ENCODE data around the gene CEP250. TPM values are rescaled to one million over a fixed set of nuclear protein-coding genes. Genes with fewer than 3 reads are reported as not detected.
"Not testable (repeated sequence)": the region's sequence is repeated elsewhere in the genome, so short reads cannot be mapped to it uniquely, and the experiment has no call there.

CEP250 gene
- polyA plus RNA-seq, 4 donors = 41.3 to 67.2 (median 47.3) TPM

DNA sequence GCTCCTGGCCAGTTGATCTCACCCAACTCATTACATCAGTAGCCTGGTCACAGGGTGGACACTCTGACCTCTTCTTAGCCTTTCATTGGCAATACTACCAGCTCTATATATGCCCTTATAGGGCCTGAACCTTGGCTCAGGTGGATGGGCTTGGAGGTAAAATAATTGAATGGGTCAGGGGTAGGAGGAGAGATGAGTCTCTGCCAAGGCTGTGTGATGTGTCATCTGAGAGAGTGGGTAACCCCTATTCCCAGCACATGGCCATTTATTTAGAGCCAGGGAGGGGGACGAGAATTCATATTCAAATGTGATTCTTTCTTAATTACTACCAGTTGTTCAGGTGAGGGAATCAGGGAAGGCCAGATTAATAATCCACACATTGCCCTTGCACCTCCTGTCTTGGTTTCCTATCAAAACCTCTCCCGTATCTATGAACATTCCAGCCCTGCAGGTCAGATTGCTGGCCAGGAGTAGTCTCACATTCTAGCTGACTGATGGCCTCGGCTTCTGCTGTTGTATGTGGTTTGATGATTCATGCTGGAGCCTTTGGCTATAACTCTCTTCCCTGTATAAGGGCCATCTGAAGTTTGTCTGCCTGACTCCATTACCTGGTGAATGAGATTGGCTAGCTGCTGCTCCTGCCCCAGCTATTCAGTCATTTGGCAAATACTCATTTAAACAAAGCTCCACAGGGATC lies 60.7 kb downstream of the CEP250 start:
- DNase-seq (ENCODE audit: low read depth in 4 of 4, low spot score in 3 of 4) = no peak

DNA sequence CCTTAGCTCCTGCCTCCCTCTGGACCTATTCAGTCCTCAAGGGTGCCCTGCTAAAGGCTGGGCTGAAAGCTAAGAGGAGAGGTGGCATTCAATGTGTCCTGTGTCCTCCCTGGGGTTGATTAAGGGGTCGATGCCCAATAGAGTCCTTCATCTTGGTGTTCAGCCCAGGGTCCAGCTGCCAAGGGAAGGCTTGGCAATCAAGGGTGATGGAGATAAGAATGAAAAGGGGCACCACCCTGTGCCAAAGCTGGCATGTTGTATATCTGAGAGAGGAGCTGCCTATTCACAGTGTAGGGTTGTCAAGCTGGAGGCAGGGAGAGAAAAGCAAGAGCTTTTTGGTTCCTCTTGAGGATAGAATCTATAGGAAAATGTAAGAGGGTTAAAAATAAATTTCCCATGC lies 61.7 kb downstream of the CEP250 start:
- DNase-seq (ENCODE audit: low read depth in 4 of 4, low spot score in 3 of 4) = no peak

DNA sequence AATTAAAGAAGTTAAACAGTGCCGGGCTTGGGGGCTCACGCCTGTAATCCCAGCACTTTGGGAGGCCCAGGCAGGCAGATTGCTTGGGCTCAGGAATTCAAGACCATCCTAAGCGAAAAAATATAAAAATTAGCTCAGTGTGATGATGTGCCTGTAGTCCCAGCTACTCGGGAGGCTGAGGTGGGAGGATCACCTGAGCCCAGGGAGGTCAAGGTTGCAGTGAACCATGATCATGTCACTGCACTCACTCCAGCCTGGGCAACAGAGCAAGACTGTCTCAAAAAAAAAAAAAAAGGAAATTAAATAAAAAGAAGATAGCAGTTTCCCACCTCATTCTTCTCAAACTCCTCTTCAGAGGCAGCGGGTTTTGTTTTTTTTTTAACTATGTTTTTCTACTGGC lies 62.4 kb downstream of the CEP250 start:
- DNase-seq (ENCODE audit: low read depth in 4 of 4, low spot score in 3 of 4) = not testable (repeated sequence)

DNA sequence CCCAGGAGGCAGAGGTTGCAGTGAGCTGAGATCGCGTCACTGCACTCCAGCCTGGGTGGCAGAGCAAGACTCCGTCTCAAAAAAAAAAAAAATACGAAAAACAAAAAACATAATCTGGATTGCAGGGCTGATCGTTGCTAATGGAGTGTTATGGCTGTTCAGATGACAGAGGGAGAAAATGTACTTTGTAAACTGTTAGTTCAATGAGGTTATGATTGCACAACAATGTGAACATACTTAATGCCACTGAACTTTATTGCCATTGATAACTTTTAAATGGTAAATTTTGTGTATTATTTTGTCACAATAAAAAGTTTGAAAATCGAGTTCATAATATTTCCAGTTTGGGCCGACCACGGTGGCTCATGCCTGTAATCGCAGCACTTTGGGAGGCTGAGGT lies 63.6 kb downstream of the CEP250 start:
- DNase-seq (ENCODE audit: low read depth in 4 of 4, low spot score in 3 of 4) = no peak

DNA sequence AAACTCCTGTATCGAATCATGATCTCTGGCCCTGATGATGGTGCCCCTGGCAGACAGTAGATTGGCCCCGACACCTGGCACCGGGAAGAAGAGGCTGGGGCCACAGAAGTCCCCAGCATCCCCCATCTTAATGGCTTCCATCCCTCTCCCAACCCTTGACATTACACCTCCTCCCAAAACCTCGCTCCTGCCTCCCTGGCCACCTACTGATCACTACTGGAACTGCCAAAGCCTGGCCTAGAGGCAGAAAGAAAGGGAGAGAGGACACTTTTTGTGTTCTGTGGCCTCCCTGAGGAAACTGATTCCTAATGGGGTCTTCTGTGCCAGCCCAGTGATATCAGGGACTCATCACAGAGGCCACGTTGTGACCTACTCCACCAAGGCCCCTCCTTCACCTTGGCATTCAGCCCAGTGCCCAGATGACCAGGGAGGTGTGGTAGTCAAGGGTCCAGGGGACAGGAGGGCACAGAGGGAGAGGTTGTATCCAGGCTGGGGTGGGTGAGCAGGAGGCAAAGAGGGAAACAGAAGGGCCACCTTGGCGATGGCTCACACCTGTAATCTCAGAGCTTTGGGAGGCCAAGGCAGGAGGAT lies 68.0 kb downstream of the CEP250 start:
- no peak for DNase-seq (ENCODE audit: low read depth in 4 of 4, low spot score in 3 of 4)

DNA sequence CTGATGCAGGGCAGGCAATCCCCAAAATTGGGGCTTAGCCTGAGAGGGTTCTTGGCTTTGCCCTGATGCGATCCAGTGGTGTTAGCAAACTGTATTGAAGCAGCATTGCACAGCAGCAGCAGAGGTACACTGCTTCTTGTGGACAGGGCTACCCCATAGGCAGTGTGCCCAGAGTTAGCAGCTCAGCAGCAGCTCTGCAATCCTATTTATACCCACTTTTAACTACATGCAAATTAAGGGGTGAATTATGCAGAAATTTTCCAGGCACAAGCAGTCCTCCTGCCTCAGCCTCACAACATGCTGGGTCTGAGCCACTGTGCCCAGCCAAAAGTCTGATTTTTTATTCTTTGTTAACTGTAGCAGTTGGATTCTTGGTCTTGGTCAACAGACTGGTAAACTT lies 70.2 kb downstream of the CEP250 start:
- no peak for DNase-seq (ENCODE audit: low read depth in 4 of 4, low spot score in 3 of 4)

DNA sequence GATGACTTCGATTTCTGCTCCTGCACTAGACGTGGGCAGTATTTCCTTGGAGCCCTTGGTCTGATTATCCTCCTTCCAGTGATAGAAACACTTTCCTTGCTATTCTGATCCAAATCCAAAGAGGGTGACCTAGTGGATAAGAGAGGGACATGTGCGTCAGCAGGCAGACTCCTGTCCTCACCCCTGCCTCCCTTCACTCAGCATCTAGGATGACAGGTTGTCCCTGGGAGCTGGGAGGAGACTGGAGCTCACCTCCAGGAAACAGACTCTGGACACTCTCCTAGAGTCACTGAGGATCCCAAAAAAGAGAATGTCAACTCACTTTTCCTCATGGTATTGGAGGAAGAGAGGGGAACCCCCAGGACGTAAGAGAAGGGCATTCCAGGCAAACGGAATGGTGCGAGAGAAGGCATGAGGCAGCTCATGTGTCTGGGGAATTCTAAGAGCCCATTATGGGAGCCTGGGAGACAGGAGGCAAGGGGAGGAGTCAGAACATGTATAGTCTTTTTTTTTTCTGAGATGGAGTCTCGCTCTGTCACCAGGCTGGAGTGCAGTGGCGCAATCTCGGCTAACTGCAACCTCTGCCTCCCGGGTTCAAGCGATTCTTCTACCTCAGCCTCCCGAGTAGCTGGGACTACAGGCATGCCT lies 71.8 kb downstream of the CEP250 start:
- DNase-seq (ENCODE audit: low read depth in 4 of 4, low spot score in 3 of 4) = no peak

DNA sequence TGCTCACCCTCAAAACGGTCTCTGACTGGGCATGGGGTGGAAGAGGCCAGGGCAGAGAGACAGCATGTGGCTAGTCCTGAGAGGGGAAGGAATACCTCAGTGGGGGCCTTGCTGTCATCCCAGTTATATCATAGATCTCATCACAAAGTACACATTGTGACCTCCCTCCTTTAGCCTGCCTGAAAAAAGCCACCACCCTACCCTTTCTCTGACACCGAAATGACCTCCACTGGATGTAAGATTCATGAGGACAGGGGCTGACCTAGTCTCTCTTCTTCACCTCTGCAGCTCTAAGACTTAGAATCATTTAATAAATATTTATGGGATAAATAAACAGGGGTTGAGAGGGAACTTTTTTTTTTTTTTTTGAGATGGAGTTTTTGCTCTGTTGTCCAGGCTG lies 74.2 kb downstream of the CEP250 start, which contains the start of gene C20orf173:
TSS of gene C20orf173 (minus strand) at position 101 of the 400 bp plus-strand sequence. CDS start 279 bp downstream, outside the sequence.
- no peak for DNase-seq (ENCODE audit: low read depth in 4 of 4, low spot score in 3 of 4)

DNA sequence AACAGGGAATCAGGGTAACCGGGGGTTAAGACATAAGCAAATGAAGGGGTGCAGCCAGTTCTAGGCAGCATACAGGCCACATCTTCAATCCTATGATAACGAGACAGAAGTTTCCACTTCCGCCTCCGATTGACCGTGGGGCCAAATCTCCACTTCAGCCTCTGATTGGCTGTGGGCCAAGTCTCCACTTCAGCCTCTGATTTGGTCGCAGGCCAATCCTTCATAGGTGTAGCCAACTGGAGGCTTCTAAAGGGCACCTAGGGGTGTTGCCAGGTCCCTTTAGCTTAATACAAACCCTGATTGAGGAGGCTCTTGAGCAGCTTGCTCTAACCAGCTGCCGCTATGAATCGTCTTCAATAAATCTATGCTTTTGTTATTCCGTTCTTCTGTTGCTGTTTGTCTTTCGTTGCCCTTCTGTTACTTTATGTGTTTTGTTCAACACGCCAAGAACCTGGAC lies 84.4 kb downstream of the CEP250 start:
- peak in 1 of 4 donors; percentile 36 for DNase-seq (ENCODE audit: low read depth in 4 of 4, low spot score in 3 of 4)

DNA sequence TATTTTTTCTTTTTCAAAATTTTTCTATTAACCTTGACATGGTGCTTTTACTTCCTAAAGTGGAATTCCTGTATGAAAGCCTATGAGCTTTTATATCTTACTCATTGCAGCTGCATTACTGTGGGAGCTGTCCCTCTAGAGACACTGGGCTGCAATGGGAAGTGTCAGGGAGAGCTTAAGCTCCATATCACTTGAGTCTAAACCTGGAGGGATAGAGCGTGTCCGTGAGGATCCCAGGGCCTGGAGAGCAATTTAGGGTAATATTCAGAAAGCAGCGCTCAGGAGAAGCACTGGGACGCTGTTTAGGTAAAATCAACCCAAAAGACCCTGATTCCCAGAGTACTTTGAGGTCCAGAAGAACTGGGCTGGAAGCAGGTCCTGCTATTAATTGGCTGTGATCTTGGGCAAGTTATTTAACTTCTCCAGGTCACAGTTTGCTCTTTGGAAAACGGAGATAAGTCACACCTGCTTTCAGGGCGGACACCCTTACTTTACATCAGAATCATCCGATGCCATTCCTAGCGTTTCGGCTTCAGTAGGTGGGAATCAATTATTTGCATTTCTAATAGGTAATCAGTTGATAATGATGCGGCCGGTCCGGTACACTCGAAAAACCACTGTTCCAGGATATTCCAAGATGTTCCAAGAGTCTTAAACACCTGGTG lies 85.9 kb downstream of the CEP250 start:
- no peak for DNase-seq (ENCODE audit: low read depth in 4 of 4, low spot score in 3 of 4)

DNA sequence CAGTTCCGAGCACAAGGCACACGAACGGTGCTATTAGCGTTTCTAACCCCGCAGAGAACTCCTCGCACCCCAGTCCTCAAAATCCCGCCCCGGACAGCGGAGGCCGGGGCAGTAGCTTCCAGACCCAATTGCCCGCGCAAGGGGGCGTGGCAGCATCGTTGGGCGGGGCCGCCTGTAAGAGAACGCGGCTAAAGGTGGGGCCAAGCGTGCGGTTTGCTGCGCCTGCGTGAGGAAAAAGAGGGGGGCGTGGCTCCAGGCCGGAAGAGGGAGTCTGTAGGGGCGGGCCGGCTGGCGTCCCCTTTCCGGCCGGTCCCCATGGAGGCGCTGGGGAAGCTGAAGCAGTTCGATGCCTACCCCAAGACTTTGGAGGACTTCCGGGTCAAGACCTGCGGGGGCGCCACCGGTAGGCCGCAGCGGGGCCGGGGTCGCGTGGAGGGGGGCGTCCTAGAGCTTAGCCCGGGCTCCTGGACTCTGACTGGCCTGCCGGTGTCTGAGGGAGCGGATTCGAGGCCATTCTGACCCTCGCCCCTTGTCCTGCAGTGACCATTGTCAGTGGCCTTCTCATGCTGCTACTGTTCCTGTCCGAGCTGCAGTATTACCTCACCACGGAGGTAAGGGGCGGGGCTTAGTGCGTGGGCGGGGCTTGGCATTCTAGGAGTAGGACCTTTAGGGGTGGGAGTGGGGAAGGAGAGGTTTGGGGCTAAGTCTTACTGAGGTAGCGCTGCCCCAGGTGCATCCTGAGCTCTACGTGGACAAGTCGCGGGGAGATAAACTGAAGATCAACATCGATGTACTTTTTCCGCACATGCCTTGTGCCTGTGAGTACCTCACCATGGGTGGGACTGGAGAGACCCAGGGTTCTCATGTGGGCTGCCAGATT lies 86.6 kb downstream of the CEP250 start, which contains the start of gene ERGIC3:
TSS of gene ERGIC3 (plus strand) at position 296 of the 880 bp plus-strand sequence. CDS start at position 316, 20 bp downstream.
- peak; percentile 83 to 91 (median 90) for DNase-seq (ENCODE audit: low read depth in 4 of 4, low spot score in 3 of 4)

DNA sequence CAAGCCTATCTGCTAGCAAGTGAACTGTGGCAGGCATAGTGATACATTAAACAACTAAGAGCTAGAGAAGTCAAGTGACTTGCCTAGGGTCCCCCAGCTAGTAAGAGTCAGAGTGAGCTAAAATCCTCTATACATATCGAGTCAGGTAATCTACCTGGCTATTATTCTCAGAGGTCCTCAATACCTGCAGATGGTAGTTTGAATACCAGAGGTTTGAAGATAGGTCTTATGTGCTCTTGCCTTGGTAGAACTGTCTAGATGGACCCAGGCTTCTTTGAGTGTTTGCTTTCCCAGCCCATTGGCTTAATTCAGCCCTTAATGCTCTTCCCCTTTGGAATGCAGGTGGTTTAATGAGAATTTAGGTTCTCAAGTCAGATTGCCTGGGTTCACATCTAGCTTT lies 87.6 kb downstream of the CEP250 start:
- no peak for DNase-seq (ENCODE audit: low read depth in 4 of 4, low spot score in 3 of 4)

DNA sequence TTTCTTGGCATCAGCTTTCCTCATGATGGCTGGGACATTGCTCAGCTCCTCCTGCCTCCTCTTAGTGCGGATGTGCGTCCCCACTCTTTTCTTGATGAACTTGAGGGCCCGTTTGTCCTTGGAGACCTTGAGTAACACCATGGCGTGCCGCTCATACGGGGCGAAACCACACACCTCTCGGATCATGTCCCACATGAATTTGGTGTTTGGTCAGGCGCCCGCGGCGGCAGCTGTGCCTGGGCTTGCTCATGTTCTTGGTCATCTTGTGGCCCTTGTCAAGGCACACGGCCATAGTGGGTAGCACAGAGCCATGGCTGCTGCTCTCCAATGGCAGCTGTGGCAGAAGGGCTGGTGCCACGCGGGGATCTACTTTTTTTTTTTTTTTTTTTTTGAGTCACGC lies 89.0 kb downstream of the CEP250 start:
- DNase-seq (ENCODE audit: low read depth in 4 of 4, low spot score in 3 of 4) = no peak

DNA sequence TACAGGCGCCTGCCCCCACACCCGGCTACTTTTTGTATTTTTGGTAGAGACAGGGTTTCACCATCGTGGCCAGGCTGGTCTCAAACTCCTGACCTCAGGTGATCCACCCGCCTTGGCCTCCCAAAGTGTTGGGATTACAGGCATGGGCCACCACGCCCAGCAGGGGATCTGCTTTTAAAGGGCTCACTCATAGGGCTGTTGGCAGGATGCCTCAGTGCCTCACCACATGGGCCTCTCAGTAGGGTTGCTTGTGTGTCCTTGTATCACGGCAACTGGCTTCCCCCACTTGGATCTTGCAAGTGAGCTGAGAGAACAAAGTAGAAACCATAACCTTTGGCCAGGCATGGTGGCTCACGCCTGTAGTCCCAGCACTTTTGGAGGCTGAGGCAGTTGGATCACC lies 89.5 kb downstream of the CEP250 start:
- not testable (repeated sequence) for DNase-seq (ENCODE audit: low read depth in 4 of 4, low spot score in 3 of 4)

DNA sequence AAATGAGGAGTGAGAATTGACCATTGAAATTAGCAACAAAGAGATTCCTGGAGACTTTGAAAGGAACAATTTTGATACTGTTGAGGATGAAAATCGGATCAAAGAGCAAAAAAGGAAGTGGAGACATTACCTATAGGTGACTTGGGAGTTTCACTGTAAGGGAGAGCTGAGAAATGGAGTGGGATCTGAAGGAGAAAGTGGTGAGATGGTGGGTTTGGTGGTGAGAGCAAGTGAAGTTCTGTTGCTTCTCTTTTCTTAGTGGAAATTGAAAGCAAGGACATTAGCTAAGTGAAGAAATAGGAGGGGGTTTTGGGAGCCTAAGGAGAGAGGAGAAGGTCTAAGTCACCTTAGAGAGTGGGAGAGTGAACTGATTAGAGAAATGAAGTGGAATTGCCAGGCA lies 90.7 kb downstream of the CEP250 start:
- DNase-seq (ENCODE audit: low read depth in 4 of 4, low spot score in 3 of 4) = no peak

DNA sequence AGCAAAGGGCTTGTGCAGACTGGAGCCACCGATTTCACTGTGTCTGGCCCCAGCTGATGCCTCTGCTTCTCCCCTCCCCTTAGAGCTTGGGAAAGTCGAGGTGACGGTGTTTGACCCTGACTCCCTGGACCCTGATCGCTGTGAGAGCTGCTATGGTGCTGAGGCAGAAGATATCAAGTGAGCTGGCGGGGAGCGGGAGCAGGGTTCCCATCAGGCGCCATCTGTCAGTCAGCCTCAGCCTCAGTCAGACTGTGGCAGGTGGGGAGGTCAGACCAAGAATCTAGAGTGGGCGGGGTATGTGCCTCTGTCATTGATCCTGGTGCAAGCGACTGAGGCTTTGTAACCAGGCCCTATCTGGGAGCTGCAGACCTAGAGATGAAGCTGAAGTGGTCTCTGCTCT lies 91.9 kb downstream of the CEP250 start:
- no peak for DNase-seq (ENCODE audit: low read depth in 4 of 4, low spot score in 3 of 4)

DNA sequence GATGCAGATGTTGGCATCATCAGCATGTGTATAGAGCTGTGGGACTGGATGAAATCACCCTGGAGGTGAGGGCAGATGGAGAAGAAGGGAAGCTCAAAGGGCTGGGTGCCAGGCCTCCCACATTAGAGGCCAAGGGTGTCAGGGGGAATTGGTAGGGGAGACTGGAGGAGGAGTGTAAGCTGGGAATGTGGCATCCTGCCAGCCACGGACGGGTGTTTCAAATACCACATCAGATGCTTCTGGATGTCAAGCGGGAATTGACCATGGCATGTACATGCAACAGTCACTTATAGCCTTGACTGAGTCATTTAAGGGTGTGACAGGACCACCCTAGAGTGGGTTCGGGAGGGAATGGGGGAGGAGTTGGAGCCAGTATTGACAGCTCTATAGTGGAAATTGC lies 96.1 kb downstream of the CEP250 start:
- no peak for DNase-seq (ENCODE audit: low read depth in 4 of 4, low spot score in 3 of 4)

DNA sequence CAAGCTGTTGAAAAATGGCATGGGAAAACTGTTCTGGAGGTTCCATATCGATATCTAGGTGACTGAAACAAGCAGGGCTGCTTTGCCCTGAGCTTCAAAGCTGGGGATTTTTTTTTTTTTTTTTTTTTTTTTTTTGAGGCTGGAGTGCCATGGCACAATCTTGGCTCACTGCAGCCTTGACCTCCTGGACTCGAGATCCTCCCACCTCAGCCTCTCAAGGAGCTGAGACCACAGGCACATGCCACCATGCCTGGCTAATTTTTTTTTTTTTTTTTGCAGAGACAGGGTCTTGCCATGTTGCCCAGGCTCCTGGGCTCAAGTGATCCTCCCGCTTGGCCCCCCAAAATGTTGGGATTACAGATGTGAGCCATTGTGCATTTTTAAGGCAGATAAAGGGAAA lies 97.5 kb downstream of the CEP250 start:
- DNase-seq (ENCODE audit: low read depth in 4 of 4, low spot score in 3 of 4) = no peak

DNA sequence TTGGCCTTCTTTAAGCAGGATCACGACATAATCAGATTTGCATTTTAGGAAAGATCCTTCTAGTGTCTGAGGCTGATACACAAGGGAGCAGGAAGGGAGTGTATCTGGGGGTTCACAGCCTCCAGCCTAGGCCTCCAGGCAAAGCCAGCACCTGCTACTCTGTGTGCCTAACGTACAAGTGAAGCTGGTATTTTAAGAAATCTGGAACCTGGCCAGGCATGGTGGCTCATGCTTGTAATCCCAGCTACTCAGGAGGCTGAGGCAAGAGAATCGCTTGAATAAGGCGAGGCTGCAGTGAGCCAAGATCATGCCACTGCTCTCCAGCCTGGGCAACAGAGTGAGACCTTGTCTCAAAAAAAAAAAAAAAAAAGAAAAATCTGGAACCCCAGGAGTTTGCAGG lies 100.1 kb downstream of the CEP250 start:
- DNase-seq (ENCODE audit: low read depth in 4 of 4, low spot score in 3 of 4) = not testable (repeated sequence)

DNA sequence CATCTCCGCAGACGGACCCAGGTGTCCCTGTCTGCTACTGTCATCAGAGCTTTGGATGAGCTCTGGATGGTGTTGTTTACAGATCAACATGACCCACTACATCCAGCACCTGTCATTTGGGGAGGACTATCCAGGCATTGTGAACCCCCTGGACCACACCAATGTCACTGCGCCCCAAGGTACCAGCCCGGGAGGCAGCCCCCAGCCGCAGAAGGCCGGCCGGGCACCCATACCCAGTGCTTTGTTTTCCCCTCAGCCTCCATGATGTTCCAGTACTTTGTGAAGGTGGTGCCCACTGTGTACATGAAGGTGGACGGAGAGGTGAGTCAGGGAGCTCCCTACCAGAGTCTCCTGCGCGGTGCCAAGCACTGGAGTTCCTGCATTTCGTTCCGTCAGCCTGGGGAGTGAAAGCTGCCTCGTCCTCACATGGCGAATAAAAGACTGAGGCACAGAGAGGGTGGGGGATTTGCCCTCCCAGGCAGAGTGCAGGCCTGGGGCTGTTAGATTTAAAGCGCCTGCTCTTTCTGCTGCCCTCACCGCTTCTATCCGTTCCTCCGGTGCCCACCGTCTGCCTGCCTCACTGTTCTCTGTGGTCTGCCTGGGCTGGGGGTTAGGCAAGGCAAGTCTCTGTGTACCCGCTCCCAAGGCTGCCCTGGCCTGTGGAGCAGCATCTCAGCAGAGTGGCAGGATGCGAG lies 100.7 kb downstream of the CEP250 start:
- DNase-seq (ENCODE audit: low read depth in 4 of 4, low spot score in 3 of 4) = no peak
